OCI-LY1 (cell line): ENCODE measurements around the gene EEF1AKMT1.

Source experiments
- EZH2 ChIP-seq: fragments of 200-600 bp; sonication (generic), shearing (Covaris generic); IDR thresholded peaks from 2 replicates; pipeline ENCODE4 v1.8.0; 2017; ENCODE audit warnings: borderline replicate concordance, mixed run types, mild to moderate bottlenecking, antibody characterized with exemption, low read length, moderate library complexity, mixed read lengths
- TF ChIP-seq, protein P1 (sequence below): fragments of 200-600 bp; sonication (generic), shearing (Covaris generic); IDR thresholded peaks from 2 replicates; pipeline ENCODE4 v1.5.1; 2017; ENCODE audit warnings: mild to moderate bottlenecking, antibody characterized with exemption, low read length, moderate library complexity, mixed read lengths

GRCh38 chr13:20760872-20761271 lies 12.9 kb downstream of the EEF1AKMT1 start:
- no peak for TF ChIP-seq EZH2
- TF ChIP-seq, protein P1, sequence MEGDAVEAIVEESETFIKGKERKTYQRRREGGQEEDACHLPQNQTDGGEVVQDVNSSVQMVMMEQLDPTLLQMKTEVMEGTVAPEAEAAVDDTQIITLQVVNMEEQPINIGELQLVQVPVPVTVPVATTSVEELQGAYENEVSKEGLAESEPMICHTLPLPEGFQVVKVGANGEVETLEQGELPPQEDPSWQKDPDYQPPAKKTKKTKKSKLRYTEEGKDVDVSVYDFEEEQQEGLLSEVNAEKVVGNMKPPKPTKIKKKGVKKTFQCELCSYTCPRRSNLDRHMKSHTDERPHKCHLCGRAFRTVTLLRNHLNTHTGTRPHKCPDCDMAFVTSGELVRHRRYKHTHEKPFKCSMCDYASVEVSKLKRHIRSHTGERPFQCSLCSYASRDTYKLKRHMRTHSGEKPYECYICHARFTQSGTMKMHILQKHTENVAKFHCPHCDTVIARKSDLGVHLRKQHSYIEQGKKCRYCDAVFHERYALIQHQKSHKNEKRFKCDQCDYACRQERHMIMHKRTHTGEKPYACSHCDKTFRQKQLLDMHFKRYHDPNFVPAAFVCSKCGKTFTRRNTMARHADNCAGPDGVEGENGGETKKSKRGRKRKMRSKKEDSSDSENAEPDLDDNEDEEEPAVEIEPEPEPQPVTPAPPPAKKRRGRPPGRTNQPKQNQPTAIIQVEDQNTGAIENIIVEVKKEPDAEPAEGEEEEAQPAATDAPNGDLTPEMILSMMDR, result no peak
